ENCODE measurements around the gene C1RL. TPM values are rescaled to one million over a fixed set of nuclear protein-coding genes. Genes with fewer than 3 reads are reported as not detected.

C1RL gene
- total RNA-seq, 2 experiments from 2014 or later: 12.2 to 14.1 TPM

GRCh38 chr12:7064516-7064915, 44.5 kb downstream of the C1RL start:
- no peaks in the 10 kb centered on the region for H3K9me3 ChIP-seq (ENCODE audit: control insufficient read depth in 1 of 2, insufficient read depth in 1 of 2, low read length in 2 of 2)
- ChIA-PET CTCF (interaction anchor here (0.5 to 1.1 kb wide), 3 partner anchors 13 to 94 kb away, joined by 3 to 4 read pairs (median 3); no protein-coding TSS in a partner anchor), POLR2A (no interaction called here)
- H3K4me3 ChIP-seq (ENCODE audit: low read length): no peak overlapping the region
- DNase-seq: no peak
- H3K4me1 Mint-ChIP-seq (ENCODE audit: low read depth): no peaks in the 10 kb centered on the region
- intact Hi-C loops (cut with DNase I, micrococcal nuclease): no loop called here
- H3K36me3 ChIP-seq (ENCODE audit: insufficient read depth, low read length): no peaks in the 10 kb centered on the region
- no peaks in the 10 kb centered on the region for H3K4me1 ChIP-seq (ENCODE audit: insufficient read depth, low read length)
- no peak for TF ChIP-seq CTCF (IDR thresholded peaks at IDR 0.05)
- no peaks in the 10 kb centered on the region for H3K9me3 Mint-ChIP-seq
- H3K27me3 ChIP-seq (ENCODE audit: control insufficient read depth in 1 of 2, insufficient read depth in 2 of 2, low read length in 2 of 2): peaks cover 7 to 12% of the 10 kb centered on the region in 2 experiments
- no peak overlapping the region for H3K27ac ChIP-seq (ENCODE audit: low read depth in 1 of 2, low read length in 2 of 2)
- H3K4me3 Mint-ChIP-seq: no peak overlapping the region
- peaks cover 20% of the 10 kb centered on the region for H3K27me3 Mint-ChIP-seq
- no peaks in the 10 kb centered on the region for H3K36me3 Mint-ChIP-seq (ENCODE audit: low read depth)
- H3K27ac Mint-ChIP-seq: no peak overlapping the region
- no peak for ATAC-seq (ENCODE audit: poor library complexity)

GRCh38 chr12:7061596-7061995, 47.4 kb downstream of the C1RL start:
- H3K36me3 ChIP-seq (ENCODE audit: insufficient read depth, low read length): no peaks in the 10 kb centered on the region
- no peaks in the 10 kb centered on the region for H3K4me1 Mint-ChIP-seq (ENCODE audit: low read depth)
- no peak overlapping the region for H3K27ac ChIP-seq (ENCODE audit: low read depth in 1 of 2, low read length in 2 of 2)
- H3K4me3 Mint-ChIP-seq: no peak overlapping the region
- CTCF ChIA-PET: no interaction called here
- H3K4me3 ChIP-seq (ENCODE audit: low read length): no peak overlapping the region
- TF ChIP-seq CTCF (IDR thresholded peaks at IDR 0.05): no peak
- no peaks in the 10 kb centered on the region for H3K4me1 ChIP-seq (ENCODE audit: insufficient read depth, low read length)
- peaks cover 7 to 12% of the 10 kb centered on the region in 2 experiments for H3K27me3 ChIP-seq (ENCODE audit: control insufficient read depth in 1 of 2, insufficient read depth in 2 of 2, low read length in 2 of 2)
- H3K27me3 Mint-ChIP-seq: peaks cover 34% of the 10 kb centered on the region
- ATAC-seq (ENCODE audit: poor library complexity) (no peak), DNase-seq (no peak)
- no peaks in the 10 kb centered on the region for H3K36me3 Mint-ChIP-seq (ENCODE audit: low read depth)
- intact Hi-C loops (cut with DNase I, micrococcal nuclease): no loop called here
- H3K9me3 ChIP-seq (ENCODE audit: control insufficient read depth in 1 of 2, insufficient read depth in 1 of 2, low read length in 2 of 2): no peaks in the 10 kb centered on the region
- POLR2A ChIA-PET: no interaction called here
- no peak overlapping the region for H3K27ac Mint-ChIP-seq
- H3K9me3 Mint-ChIP-seq: no peaks in the 10 kb centered on the region

- Mint-ChIP-seq H3K27me3 (peaks cover 34% of the 10 kb centered on the region), H3K9me3 (no peaks in the 10 kb centered on the region), H3K4me3 (no peak overlapping the region), H3K36me3 (ENCODE audit: low read depth) (no peaks in the 10 kb centered on the region), H3K4me1 (ENCODE audit: low read depth) (no peaks in the 10 kb centered on the region), H3K27ac (no peak overlapping the region)
- Histone ChIP-seq H3K27me3 (ENCODE audit: control insufficient read depth in 1 of 2, insufficient read depth in 2 of 2, low read length in 2 of 2) (peaks cover 7 to 12% of the 10 kb centered on the region in 2 experiments), H3K27ac (ENCODE audit: low read depth in 1 of 2, low read length in 2 of 2) (no peak overlapping the region), H3K4me1 (ENCODE audit: insufficient read depth, low read length) (no peaks in the 10 kb centered on the region), H3K36me3 (ENCODE audit: insufficient read depth, low read length) (no peaks in the 10 kb centered on the region), H3K9me3 (ENCODE audit: control insufficient read depth in 1 of 2, insufficient read depth in 1 of 2, low read length in 2 of 2) (no peaks in the 10 kb centered on the region), H3K4me3 (ENCODE audit: low read length) (no peak overlapping the region)
- POLR2A ChIA-PET: no interaction called here
- no peak for TF ChIP-seq CTCF (IDR thresholded peaks at IDR 0.05)
- ATAC-seq (ENCODE audit: poor library complexity) (no peak), DNase-seq (no peak)
- CTCF ChIA-PET: no interaction called here
- intact Hi-C loops (cut with DNase I, micrococcal nuclease): no loop called here
Observed at GRCh38 chr12:7061138-7061537, 47.9 kb downstream of the C1RL start.
